HG03565 (cell line): ENCODE results near the gene KRTAP4-12.
"Not testable (repeated sequence)": the region's sequence is repeated elsewhere in the genome, so short reads cannot be mapped to it uniquely, and the experiment has no call there.

Experiments
- ATAC-seq: cut with Tn5 transposase; IDR thresholded peaks from one replicate; pipeline ENCODE4 v1.9.1; 2021; ENCODE audit warnings: mild to moderate bottlenecking, moderate library complexity; ENCODE audit not compliant: unreplicated experiment

KRTAP4-12 gene

DNA sequence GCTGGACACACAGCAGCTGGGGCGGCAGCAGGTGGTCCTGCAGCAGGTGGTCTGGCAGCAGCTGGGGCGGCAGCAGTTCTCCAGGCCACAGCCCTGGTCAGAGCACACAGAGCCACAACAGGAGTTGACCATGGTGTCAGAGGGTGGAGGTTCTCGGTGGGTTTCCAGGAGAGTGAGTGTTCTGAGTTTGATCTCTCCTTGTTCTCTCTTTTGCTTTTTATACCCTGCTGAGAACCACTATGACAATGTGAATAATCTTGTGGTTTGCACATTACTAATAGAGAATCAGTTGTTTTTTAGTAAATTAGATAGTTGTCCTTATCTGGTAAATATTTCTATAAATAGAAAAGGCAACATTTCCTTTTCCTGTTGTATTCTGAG, at the start of gene KRTAP4-12:
TSS of gene KRTAP4-12 (minus strand) at position 192 of the 381 bp plus-strand sequence. CDS start at position 132, 60 bp downstream.
- not testable (repeated sequence) for ATAC-seq

- ATAC-seq: no peak
These were observed 47.9 kb upstream of the KRTAP4-12 start for GRCh38 chr17:41171886-41172285.

DNA sequence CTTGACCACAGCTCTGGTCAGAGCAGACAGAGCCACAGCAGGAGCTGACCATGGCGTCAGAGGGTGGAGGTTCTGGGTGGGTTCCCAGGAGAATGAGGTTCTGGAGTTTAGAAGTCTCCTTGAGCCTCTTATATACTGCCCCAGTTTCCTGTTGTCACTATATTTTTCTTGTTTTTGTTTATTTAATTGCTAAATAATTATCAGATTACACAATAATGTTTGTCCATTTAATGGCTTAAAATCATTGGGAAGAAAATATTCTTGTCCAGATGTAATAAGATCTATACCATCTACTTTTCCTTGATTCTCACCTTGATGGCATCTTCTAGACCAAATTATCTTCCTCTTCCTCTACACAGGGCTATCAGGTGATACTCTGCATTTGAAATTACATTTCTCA, 44.1 kb upstream of the KRTAP4-12 start, which contains the start of gene KRTAP4-3:
TSS of gene KRTAP4-3 (minus strand) at position 101 of the 400 bp plus-strand sequence. CDS start at position 52, 49 bp downstream.
- no peak for ATAC-seq

DNA sequence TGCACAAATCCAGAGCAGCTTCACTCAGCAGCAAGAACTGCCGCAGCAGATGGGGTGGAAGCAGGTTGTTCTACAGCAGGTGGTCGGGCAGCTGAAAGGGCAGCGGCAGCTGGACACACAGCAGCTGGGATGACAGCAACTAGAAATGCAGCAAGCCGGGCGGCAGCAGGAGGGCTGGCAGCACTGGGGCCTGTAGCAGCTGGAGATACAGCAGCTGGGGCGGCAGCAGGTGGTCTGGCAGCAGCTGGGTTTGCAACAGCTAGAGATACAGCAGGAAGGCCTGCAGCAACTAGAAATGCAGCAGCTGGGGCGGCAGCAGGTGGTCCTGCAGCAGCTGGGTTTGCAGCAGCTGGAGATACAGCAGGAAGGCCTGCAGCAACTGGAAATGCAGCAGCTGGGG, 43.6 kb upstream of the KRTAP4-12 start:
- ATAC-seq: no peak

DNA sequence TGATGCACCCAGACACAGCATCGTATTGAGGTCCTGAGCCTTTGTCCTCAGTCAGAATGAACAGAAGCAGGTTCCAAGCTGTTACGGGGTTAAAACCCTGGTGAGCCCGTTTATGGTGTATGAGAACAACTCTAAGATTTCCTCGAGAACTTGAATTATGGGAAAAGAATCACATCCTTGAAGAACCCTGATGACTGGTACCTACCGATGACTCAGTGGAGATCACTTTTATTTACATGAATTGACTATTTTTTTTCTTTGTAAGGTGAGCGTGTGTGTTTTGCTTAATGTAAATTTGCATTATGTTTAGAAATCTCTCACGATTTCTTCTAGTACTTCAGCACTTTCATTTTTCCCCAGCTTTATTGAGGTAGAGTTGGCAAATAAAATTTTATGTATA, 39.8 kb upstream of the KRTAP4-12 start:
- ATAC-seq: no peak

DNA sequence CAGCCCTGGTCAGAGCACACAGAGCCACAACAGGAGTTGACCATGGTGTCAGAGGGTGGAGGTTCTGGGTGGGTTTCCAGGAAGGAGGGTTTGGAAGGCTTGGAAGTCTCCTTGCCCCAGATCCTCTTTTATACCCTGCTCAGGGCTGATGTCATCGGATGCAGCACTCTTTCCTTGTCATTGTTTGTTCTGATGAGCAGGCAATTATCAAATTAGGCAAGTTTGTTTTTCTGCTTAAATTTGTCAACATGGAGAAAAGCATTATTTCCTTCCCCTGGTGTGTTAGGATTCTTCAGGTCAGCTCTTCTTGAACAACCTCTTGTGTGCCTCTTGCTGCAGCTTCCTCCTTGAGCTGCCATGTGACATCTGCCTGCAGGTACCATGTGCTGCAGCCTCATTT, 36.7 kb upstream of the KRTAP4-12 start, which contains the start of gene KRTAP4-4:
TSS of gene KRTAP4-4 (minus strand) at position 101 of the 400 bp plus-strand sequence. CDS start at position 44, 57 bp downstream.
- no peak for ATAC-seq

- ATAC-seq: not testable (repeated sequence)
These were observed 36.2 kb upstream of the KRTAP4-12 start for GRCh38 chr17:41160190-41160589.

DNA sequence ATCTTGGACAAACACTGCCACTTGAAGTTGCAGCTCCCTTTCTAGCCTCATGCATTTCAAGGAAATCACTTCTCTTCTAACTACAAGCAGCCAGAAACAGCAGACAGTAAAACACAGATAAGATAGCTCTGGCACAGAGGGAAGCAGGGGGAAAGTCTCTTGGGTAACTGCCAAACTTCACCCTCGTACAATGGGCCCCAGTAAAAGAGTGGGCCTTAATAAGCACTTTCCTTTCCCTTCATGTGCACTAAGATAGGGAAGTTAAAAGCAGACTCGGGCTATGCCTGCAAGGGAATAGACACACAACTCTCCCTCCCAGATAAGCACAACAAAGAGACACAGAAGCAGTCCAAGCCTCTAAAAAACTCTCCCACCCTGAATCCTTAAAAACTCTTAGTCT, 29.9 kb upstream of the KRTAP4-12 start:
- ATAC-seq: no peak

GRCh38 chr17:41151525-41151924, 27.5 kb upstream of the KRTAP4-12 start:
- no peak for ATAC-seq

- no peak for ATAC-seq
These were observed 26.0 kb upstream of the KRTAP4-12 start for GRCh38 chr17:41150026-41150425.

DNA sequence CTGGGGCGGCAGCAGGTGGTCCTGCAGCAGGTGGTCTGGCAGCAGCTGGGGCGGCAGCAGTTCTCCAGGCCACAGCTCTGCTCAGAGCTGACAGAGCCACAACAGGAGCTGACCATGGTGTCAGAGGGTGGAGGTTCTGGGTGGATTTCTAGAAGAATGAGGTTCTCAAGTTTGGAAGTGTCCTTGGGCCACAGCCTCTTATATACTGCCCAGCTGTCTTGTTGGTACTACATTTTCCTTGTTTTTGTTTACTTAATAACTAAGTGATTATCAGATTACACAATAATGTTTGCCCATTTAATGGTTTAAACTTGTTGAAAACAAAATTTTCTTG, 25.6 kb upstream of the KRTAP4-12 start, which contains the start of gene KRTAP4-5:
TSS of gene KRTAP4-5 (minus strand) at position 174 of the 334 bp plus-strand sequence. CDS start at position 116, 58 bp downstream.
- ATAC-seq: no peak

DNA sequence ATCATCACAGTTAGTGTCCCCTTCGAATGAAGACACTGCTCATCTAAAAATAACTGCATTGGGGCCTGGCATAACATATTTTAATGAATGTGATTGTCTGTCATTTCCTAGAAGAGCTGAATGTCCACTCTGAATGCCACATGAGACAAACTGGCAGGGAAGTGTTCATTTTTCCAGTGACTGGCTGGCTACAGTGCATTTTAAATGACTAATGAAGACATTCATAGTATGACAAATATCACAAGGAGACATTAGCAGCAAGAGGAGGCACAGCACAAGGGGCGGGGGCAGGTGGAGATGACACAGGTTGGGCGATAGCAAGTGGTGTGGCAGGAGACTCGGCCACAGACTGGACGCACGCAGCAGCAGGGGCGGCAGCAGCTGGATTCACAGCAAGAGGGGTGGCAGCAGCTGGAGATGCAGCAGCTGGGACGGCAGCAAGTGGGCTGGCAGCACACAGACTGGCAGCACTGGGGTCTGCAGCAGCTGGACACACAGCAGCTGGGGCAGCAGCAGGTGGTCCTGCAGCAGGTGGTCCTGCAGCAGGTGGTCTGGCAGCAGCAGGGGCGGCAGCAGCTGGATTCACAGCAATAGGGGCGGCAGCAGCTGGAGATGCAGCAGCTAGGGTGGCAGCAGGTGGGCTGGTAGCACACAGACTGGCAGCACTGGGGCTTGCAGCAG, 25.1 kb upstream of the KRTAP4-12 start:
- ATAC-seq: not testable (repeated sequence)

- ATAC-seq: no peak
These were observed 23.7 kb upstream of the KRTAP4-12 start for GRCh38 chr17:41147531-41148204.

DNA sequence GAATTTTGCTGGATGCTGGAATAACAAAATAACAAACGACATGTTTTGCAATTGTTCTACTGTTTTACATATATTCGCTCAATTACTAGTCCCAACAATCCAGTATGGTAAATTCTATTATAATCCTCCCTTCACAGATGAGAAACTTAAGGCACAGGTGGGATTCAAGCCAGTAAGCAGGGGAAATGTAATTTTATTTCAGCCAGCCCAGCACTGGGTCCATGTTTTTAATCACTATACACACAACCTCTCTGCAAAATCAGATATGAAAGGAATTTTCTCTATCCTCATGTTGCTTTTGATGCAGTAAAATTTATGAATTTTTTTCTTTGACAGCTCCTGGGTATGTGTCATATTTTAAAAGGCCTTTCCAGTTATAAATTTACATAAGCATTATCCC, 21.3 kb upstream of the KRTAP4-12 start:
- ATAC-seq: no peak

DNA sequence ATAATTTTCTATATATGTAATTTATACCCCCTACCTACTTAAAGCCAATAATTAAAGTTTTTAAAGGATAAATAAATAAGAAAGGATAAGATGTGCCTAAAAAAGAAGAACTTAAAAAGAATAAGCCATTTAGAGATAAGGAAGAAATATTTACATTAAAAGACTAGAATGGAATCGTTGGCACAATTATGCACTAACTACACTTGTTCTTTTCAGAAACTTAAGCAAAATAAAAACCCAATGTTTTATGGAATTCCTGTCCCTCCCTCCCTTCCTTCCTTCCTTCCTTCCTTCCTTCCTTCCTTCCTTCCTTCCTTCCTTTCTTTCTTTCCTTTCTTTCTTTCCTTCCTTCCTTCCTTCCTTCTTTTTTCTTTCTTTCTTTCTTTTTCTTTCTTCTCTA, 20.9 kb upstream of the KRTAP4-12 start:
- ATAC-seq: no peak

DNA sequence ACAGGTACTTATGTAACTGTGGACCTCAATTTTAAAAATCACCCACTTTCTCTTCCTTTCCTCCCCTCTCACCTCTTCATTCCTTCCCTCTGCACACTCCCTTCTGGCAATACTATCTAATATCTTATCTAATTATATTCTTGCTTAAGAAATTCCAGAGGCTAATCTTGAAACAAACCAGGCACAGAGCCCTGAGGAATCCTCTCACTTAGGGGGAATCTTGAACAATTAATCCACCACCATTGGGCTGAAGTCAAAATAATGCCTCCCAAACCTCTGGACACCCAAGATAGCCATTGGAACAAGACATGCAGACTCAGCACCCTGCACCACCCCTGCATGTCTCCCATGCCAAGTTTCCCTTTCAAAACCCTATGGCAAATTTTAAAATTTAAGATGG, 17.4 kb upstream of the KRTAP4-12 start:
- no peak for ATAC-seq

GRCh38 chr17:41140360-41141131, 16.6 kb upstream of the KRTAP4-12 start, which contains the start of gene KRTAP4-6:
TSS of gene KRTAP4-6 (minus strand) at chr17:41140544. CDS start at chr17:41140487, 57 bp downstream.
- no peak for ATAC-seq

DNA sequence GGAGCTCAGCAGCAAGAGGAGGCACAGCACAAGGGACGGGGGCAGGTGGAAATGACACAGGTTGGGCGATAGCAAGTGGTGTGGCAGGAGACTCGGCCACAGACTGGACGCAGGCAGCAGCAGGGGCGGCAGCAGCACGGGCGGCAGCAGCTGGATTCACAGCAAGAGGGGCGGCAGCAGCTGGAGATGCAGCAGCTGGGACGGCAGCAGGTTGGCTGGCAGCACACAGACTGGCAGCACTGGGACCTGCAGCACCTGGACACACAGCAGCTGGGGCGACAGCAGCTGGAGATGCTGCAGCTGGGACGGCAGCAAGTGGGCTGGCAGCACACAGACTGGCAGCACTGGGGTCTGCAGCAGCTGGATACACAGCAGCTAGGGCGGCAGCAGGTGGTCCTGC, 15.9 kb upstream of the KRTAP4-12 start:
- not testable (repeated sequence) for ATAC-seq

DNA sequence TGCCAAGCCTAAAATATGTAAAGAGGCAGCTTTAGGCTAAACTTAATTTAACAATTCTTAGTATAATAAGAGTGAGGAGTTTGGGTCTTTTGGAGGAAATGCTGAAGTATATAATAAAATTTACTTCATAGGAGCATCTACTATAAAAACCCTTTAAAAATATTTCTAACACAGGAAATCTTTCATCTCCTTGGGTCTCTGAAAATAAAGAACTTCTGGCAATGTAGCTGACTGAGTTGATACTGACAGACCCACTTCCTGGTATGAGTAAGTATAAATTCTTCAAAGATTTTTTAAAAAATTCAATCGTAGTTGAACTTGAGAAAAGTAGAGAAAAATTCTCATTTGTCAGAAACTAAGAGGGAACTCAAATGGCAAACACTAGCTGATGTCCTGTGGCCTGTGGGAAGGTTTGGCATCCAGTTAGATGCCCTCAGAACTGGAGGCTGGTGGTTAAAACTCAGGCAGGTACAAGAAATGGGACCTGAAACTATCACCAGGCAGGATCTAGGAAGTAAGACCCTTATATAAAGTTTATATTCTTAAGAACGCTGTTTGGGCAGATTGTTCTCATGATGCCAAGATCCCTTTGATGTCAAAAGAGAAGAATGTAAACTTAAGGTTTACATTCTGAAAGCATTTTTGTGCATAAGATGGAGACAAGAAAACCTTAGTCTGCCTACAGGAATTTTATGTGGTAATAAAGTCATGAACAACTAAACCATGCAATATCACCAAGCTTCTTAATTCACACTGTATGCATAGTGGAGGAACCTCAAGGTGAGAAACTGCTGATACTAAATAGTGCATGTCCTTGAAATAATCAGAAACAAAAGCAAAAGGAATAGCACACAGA, 10.1 kb upstream of the KRTAP4-12 start:
- ATAC-seq: no peak

GRCh38 chr17:41131979-41132378, 8.0 kb upstream of the KRTAP4-12 start:
- no peak for ATAC-seq
